ENCODE data around the gene KIAA1217. TPM values are rescaled to one million over a fixed set of nuclear protein-coding genes. Genes with fewer than 3 reads are reported as not detected.

Gene KIAA1217
- total RNA-seq, 1 donor from 2014 or later = 33.3 TPM

DNA sequence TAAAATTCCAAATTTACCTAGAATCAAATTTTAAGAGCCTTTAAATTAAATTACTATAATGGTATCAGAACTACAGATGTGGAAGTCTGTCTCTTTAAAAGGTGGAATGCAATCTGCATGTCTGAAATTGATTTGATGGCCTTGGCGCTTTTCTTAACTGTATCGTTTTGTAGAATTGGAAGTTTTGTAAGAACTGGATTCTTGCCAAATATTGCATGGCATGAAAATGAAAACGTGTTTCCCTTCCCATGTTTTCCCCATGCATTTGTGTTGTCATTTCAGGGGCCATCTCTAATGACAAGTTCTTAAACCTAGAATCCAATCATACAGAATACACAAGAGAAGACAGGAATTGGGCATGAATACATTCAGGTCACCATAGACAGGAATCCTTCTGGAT, 162.5 kb downstream of the KIAA1217 start:
- DNase-seq (ENCODE audit: low read depth) = no peak

- DNase-seq (ENCODE audit: low read depth) = no peak
These were observed 165.4 kb downstream of the KIAA1217 start for GRCh38 chr10:24374134-24374915.

DNA sequence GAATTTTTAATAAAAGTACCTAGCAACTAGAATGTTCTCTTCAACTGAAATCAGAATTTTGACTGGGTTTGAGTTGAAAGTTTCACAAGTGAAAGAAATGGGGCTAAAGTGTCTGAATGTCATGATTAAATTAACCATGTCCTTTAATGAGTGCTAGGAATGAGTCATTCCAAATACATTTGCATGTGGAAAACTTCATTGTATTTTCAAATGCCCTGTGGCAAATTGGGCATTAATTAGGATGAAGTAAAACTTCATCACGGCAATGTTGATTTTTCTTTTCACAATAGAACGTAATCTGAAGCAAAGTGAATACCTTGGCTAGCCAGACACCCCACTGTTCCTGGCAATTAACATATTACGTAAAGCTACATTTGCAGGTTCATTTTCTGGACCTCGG, 166.6 kb downstream of the KIAA1217 start:
- DNase-seq (ENCODE audit: low read depth) = peak; percentile 40

- DNase-seq (ENCODE audit: low read depth) = no peak
These were observed 167.8 kb downstream of the KIAA1217 start for GRCh38 chr10:24376731-24377130.

DNA sequence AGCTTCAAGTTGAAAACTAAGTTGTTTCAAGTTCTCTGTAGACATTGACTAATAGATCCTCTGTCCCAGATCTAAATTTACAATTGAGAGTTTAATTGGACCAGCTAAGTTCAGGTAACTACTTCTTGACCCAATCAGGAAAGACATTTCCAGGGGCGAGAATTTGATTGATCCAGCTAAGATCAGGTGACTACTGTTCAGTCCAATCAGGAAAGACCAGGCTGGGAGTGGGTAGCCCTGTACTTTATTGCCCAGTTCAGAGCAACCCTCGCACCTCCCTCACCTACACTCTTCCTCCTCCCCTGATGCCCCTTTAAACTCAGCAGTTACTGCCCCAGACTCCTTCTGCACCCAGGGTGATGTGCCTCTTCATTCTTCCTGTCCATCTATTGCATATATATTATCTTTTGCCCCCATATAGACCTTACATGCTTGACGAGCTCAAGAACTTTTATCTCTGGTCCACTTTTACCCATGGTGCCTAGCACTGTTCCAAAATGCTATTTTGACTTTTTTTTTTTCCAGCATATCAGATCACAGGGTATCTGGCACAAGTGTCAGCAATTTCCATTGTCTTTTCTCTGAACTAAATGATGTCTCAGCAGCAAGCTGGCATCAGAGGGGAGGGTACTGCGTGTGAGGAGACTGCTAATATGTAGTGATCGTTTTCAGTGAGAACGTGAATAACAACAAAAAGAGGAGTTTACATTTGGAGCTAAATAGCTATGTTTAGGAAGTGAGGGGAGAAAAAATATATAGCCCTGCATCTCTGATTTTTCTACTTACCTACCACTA, 169.4 kb downstream of the KIAA1217 start:
- DNase-seq (ENCODE audit: low read depth) = no peak

DNA sequence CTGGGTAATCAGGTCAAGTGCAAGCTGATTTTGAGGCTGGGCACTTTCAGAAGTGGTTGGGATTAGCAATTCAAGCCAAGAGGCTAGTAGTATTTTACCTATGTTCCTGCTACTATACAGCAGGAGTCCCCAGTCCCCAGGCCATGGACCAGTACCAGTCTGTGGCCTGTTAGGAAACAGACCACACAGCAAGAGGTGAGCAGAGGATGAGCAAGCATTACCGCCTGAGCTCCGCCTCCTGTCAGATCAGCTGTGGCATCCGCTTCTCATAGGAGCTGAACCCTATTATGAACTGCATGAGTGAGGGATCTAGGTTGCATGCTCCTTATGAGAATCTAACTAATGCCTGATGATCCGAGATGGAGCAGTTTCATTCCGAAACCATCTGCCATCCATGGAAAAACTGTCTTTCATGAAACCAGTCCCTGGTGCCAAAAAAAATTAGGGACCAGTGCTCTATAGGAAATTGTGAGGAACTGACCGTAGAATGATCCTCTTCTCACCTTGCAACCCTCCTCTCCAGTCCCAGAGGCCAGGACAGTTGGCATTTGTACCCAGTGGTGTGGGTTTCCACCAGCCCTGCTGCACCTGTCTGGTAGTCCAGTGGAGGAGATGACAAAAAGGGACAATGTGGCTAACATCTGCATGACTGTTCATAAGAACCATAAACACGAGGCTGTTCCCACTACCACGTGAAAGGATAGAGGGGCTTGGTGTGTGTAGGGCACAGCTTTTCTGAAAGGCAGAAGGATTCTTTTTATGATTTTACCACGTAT, 172.5 kb downstream of the KIAA1217 start:
- DNase-seq (ENCODE audit: low read depth) = no peak

GRCh38 chr10:24382045-24382444, 173.1 kb downstream of the KIAA1217 start:
- no peak for DNase-seq (ENCODE audit: low read depth)

GRCh38 chr10:24382596-24382978, 173.6 kb downstream of the KIAA1217 start:
- DNase-seq (ENCODE audit: low read depth) = no peak

DNA sequence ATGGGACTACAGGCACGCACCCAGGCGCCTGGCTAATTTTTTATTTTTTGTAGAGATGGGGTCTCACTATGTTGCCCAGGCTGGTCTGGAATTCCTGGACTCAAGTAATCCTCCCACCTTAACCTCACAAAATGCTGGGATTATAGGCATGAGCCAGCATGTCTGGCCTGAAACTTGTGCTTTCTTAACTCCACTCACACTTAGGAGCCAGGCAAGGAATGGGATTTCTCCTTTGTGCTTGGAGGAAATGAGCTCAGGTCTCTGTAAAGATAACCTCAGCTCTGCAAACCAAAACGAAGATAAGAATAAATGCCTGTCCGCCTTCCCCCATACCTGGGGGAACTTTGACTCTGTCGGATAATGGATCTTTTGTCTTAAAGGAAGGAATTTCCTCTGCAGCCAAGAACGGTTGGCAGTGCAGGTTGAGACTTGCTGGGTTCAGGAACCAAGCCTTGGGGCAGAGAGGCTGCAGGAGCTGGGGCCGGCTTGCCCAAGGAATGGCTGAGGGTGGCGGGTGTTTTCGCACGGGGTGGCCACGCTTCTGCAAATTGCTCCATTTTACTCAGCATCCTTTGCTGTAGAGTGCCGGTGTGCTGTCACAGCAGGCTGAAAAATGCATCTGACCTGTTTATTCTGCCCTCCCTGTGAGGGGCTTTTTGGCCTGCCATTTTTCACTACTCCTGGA, 174.2 kb downstream of the KIAA1217 start:
- DNase-seq (ENCODE audit: low read depth) = peak; percentile 15

DNA sequence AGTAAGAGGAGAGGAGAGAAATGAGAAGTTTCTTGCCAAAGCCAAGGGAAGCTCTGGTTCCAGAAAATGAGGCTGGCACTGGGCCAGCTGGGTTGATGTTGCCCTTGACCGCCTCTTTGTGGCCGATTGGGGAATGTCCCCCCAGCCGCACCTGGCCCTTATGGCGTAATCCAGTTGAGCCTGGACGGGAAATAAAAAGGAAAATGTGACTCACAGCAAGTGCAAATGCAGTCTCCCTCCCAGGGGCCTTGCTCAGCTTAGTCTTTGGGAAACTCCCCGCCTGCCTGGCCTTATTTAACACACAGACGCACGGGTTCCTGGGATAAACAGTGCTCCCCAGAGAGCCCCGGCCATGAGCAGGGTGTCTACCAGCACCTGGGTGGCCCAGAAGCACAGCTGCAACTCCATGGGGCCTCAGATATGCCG, 174.8 kb downstream of the KIAA1217 start:
- peak; percentile 97 for DNase-seq (ENCODE audit: low read depth)

DNA sequence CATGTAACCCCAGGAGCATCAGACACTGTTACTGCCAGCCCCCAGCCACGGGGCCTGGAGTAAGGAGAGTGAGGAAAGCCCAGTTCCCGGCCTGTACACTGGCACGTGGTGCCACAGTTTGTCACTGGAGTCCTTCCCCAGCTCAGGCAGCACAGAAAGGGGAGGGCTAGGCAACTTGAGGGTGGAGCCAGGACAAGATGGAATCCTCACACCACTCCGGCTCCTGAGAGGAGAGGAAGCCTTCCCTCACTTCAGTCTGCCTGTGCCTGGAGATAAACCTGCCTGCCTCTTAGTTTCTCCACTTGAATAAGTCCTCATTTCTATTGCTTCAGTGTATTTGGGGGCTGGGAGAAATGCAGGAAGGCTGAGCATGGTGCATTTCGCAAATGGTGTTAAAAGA, 176.0 kb downstream of the KIAA1217 start:
- DNase-seq (ENCODE audit: low read depth) = no peak

DNA sequence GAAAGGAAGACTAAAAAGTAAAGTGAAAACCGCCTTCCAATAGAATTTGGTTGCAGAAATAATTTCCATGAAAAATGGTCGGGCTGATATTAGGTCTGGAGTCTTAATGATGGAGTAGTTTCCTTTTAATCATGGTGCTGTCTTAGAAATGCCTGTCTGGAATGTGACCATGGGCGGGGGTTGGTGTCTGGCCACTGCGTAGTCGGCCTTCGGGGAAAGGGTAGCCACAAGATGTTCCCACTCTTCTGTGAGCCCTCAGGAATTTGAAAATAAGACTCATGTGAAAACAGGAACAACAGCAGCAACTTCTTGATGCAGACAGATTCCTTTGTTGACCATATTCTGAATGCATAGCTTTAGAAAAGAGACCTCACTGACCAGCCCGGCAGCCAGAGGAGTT, 176.8 kb downstream of the KIAA1217 start:
- peak; percentile 62 for DNase-seq (ENCODE audit: low read depth)

DNA sequence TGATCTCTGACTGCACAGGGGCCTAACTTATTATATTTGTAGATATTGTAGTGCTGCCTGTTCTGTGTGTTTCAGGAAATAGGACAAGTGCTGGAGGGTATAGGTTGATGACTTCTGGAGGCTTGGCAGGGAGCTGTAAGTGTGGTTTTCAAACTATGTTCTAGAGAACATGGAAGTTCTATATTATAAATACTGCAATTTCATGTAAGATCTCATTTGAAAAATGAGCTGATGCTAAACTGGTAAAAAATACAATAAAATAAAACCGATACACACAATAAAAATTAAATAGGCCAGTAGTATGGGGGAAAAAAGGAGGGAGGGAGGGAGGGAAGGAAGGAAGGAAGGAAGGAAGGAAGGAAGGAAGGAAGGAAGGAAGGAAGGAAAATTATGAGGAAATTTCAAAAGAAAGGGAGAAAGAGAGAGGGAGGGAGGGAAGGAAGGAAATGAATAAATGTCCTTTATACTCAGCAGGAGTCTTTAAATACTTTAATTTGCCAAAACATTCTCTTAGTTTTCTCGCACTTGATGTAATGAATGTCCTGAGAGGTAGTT, 181.3 kb downstream of the KIAA1217 start:
- DNase-seq (ENCODE audit: low read depth) = no peak

DNA sequence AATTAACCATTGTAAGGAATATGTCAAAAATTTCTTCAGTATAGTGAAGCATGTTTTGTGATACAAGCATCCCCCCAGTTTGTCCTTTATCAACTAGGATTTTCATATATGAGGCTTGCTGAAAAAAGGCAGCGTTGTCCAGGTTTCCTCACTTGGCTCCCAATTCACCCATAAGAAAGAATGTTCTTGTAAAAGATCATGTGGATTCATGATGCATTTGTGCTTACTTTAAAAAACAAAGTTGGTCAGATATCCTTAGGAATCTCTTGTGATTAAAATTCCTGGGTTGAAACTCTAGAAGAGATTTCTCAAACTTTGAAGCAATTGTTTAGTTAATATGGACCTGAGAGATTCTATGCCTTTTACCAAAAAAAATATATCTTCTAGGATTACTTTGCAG, 181.8 kb downstream of the KIAA1217 start:
- no peak for DNase-seq (ENCODE audit: low read depth)

DNA sequence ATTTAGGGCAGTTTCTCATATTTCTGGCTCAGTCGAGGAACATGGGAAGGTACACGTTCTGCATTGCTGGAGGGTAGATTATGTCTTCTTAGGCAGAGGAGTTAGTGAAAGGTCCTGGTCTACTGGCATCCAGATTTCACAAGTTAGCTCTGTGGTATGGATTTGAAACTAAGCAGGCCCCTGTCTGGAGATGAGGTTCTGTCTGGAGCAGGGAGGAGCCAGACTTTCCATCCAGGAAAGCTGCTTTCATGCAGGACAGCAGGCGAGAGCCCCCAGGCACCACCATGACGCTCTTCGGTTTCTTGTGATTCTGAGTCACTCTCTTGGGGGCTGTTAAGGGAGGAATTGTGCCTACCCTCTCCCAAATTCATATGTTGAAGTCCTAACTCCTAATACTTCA, 184.3 kb downstream of the KIAA1217 start:
- no peak for DNase-seq (ENCODE audit: low read depth)

GRCh38 chr10:24394461-24395190, 185.7 kb downstream of the KIAA1217 start:
- no peak for DNase-seq (ENCODE audit: low read depth)

DNA sequence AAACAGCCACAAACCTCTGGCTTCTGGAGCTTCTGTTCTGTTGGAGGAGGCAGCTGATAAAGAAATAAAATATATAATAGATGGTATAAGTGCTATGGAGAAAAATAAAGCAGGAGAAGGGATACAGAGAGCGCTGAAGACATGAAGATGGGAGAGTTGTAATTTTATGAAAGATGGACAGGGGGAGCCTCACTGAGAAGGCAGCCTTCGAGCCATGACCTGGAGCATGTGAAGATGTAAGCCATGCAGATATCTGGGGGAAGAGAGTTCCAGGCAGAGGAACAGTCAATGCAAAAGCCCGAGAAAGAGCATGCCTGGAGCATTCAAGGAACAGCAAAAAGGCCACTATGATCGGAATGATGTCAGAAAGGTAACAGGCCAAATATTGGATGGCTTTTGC, 187.5 kb downstream of the KIAA1217 start:
- DNase-seq (ENCODE audit: low read depth) = no peak

DNA sequence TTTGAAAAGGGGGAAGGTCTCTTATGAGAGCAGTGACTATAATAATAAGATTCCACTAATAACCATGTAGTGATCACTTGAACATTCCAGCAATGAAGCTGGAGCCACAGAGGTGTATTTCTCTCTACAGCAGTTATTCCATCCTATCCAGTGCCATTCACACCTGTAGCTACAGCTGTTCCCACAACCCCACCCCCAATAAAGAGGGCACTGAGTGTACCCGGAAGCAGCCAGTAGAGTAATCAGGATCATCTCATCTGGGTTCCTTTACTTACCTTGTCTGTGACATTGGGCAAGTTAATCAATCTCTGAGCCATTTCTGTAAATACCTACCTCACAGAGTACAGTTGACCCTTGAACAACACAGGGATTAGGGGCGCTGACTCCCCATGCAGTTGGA, 188.7 kb downstream of the KIAA1217 start:
- DNase-seq (ENCODE audit: low read depth) = no peak

DNA sequence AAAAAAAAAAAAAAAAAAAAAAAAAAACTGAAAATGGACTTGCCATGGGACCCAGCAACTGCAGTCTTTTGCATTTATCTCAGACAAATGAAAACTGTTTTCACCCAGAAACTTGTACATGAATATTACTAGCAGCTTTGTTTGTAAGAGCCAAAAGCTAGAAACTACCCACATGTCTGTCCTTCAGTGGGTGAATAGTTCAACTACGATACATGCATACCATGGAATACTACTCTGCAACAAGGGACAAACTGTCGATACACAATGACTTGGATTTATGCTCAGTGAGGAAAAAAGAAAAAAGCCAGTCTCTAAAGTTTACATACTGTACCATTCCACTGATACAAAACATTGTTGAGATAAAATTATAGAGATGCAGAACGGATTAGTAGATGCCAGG, 195.6 kb downstream of the KIAA1217 start:
- no peak for DNase-seq (ENCODE audit: low read depth)

- DNase-seq (ENCODE audit: low read depth) = no peak
These were observed 196.7 kb downstream of the KIAA1217 start for GRCh38 chr10:24405635-24406034.

Measured in renal cortical epithelial cell (primary cell).